Thoracic aorta (tissue), 2 donors: Measurements from ENCODE around the gene RRP8. TPM values are rescaled to one million over a fixed set of nuclear protein-coding genes. Genes with fewer than 3 reads are reported as not detected.

Experiments
- ATAC-seq: fragments of 150-250 bp; one replicate; pipeline ENCODE4 v1.8.0; 2017; ENCODE audit warnings: low read depth; ENCODE audit not compliant: insufficient number of reproducible peaks, low FRiP score
- DNase-seq: peaks from one replicate; pipeline ENCODE4 v3.0.0-alpha.2; 2020; ENCODE audit warnings: low spot score
- H3K27ac ChIP-seq, 2 donors: fragments of 200-600 bp; sonication (generic); 1 replicate in 1 of 2; 2 replicates in 1 of 2; pipeline ENCODE4 v1.5.1; 2016; ENCODE audit warnings: mild to moderate bottlenecking in 2 of 2, moderate library complexity in 2 of 2
- H3K27me3 ChIP-seq: fragments of 200-600 bp; sonication (generic); replicated peaks from 2 replicates; pipeline ENCODE4 v1.6.0; 2016; ENCODE audit warnings: mild to moderate bottlenecking; ENCODE audit not compliant: insufficient read depth
- H3K36me3 ChIP-seq: fragments of 200-600 bp; sonication (generic); one replicate; pipeline ENCODE4 v1.5.1; 2016
- H3K4me1 ChIP-seq, 2 donors: fragments of 200-600 bp; sonication (generic); 1 replicate in 1 of 2; 2 replicates in 1 of 2; pipeline versions ENCODE4 v1.5.1 to v1.6.0; 2016; ENCODE audit warnings: low read depth in 2 of 2, mild to moderate bottlenecking in 1 of 2; ENCODE audit not compliant: control insufficient read depth in 1 of 2
- H3K4me3 ChIP-seq: fragments of 200-600 bp; sonication (generic); 2 replicates; pipeline ENCODE4 v1.5.1; 2016; ENCODE audit warnings: mild to moderate bottlenecking
- H3K9me3 ChIP-seq: fragments of 200-600 bp; sonication (generic); 2 replicates; pipeline ENCODE4 v1.5.1; 2016
- CTCF ChIP-seq: fragments of 200-600 bp; sonication (generic); IDR thresholded peaks from one replicate; pipeline ENCODE4 v1.5.1; 2019; ENCODE audit warnings: antibody characterized with exemption
- total RNA-seq, 2 donors: library from RNA; depleted of rRNA; stranded (reverse); fragments of >200 nt; gene quantifications; one replicate each; pipeline versions ENCODE4 v1.1.0 to v1.2.3, GENCODE V29; 2016

RRP8 gene
- total RNA-seq, 2 donors from 2014 or later: 13.9 to 35.8 TPM

DNA sequence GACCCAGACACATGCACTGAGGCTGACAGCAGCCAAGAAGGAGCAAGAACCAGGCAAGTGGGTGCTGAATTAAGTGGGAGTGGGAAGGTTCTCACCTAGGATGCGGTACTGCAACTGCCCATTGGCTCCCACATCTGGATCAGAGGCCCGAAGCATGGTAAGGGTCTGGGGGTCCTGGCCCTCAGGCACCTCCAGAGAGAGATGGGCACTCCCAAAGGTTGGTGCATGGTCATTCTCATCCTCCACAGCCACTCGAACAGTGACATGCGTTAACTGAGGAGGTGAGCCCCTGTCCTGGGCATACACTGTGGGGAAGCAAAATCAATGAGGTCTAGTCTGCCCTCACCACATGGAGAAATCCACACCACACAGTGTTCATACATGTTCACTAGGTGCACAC is 25.1 kb upstream of the RRP8 start:
- no peaks in the 10 kb centered on the region for H3K4me1 ChIP-seq
- no peak for TF ChIP-seq CTCF
- no peak overlapping the region for H3K4me3 ChIP-seq
- no peaks in the 10 kb centered on the region for H3K9me3 ChIP-seq
- H3K27me3 ChIP-seq: no peaks in the 10 kb centered on the region
- no peak overlapping the region for H3K27ac ChIP-seq
- no peak for ATAC-seq
- DNase-seq: no peak
- H3K36me3 ChIP-seq: peaks cover 76% of the 10 kb centered on the region

DNA sequence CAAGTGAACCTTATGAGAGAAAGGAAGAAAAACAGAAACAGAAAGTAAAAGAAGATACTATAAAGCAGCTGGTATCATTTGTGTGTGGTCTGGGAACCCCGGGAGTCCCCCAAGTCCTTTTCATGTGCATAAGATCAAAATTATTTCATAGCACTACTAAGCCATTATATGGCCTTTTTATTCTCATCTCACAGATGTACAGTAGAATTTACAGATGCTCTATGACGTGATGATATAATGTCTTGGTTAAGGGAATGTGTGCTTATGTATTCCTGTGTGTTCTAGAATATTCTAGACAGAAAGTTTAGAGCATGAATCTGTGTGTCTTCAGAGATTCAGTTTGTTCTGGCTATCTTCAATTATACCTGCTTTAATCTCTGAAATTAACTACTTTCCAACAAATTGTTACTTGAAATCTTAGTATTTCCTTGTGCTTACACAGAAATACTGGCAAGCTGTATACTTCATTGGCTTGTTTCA is 24.4 kb upstream of the RRP8 start:
- no peak for ATAC-seq
- H3K4me1 ChIP-seq: no peaks in the 10 kb centered on the region
- peaks cover 68% of the 10 kb centered on the region for H3K36me3 ChIP-seq
- no peaks in the 10 kb centered on the region for H3K9me3 ChIP-seq
- H3K27me3 ChIP-seq: no peaks in the 10 kb centered on the region
- no peak overlapping the region for H3K4me3 ChIP-seq
- no peak for TF ChIP-seq CTCF
- H3K27ac ChIP-seq: no peak overlapping the region
- no peak for DNase-seq

DNA sequence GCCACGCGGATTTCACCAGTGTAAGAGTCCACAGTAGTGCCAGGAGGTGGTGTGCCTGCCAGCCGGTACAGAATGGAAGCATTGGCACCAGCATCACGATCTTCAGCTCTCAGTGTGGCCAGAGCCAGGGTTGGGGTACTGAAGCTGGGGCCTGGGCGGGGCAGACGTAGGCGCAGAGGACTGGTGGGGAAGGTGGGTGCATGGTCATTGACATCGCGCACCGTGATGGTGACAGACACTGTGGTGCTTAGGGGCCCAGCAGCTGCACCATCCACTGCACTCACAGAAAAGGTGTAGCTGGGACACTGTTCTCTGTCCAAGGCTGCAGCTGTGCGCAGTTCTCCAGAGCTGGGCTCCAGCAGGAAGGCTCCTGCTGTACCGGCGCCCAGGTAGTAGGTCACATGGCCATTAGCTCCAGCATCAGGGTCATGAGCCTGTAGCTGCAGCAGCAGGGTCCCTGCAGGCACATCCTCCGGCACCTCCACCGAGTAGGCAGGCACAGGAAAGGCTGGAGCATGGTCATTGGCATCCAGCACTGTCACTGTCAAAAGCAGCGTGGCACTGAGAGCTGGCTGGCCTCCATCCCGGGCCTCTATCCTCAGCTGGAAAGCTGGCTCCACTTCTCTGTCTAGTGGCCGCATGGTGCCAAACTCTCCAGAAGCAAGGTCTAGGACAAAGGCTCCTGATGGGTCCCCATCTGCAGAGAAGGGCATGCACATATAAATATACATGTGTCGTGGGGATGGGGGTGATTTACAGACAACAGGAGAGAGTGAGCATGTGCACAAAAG is 23.8 kb upstream of the RRP8 start:
- DNase-seq: no peak
- no peaks in the 10 kb centered on the region for H3K9me3 ChIP-seq
- no peaks in the 10 kb centered on the region for H3K27me3 ChIP-seq
- no peaks in the 10 kb centered on the region for H3K4me1 ChIP-seq
- no peak for ATAC-seq
- H3K4me3 ChIP-seq: no peak overlapping the region
- no peak overlapping the region for H3K27ac ChIP-seq
- peaks cover 62% of the 10 kb centered on the region for H3K36me3 ChIP-seq
- no peak for TF ChIP-seq CTCF

GRCh38 chr11:6625832-6626420 is 22.5 kb upstream of the RRP8 start:
- no peaks in the 10 kb centered on the region for H3K4me1 ChIP-seq
- no peak for DNase-seq
- no peak for ATAC-seq

More at GRCh38 chr11:6625832-6626420, 22.5 kb upstream of the RRP8 start:
- Histone ChIP-seq H3K4me3 (no peak overlapping the region), H3K9me3 (no peaks in the 10 kb centered on the region), H3K27me3 (no peaks in the 10 kb centered on the region), H3K36me3 (peaks cover 55% of the 10 kb centered on the region), H3K27ac (no peak overlapping the region)
- no peak for TF ChIP-seq CTCF
